Diencephalon (tissue), 1 donor: ENCODE results near the gene RETN. TPM values are rescaled to one million over a fixed set of nuclear protein-coding genes. Genes with fewer than 3 reads are reported as not detected.

Experiments used
- total RNA-seq: library from RNA; depleted of rRNA; stranded (reverse); fragments of >200 nt; gene quantifications from one replicate; pipeline ENCODE4 v1.2.3, GENCODE V29; 2014

Gene RETN, protein sequence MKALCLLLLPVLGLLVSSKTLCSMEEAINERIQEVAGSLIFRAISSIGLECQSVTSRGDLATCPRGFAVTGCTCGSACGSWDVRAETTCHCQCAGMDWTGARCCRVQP
- total RNA-seq, result 0.92 TPM

GRCh38 chr19:7668842-7669241 lies at the start of gene RETN:
TSS of gene RETN (plus strand) at chr19:7669049. CDS start at chr19:7669327, 278 bp downstream.

GRCh38 chr19:7629347-7630054 lies 39.3 kb upstream of the RETN start, which contains the start of the genes PET100 and XAB2:
TSS of gene PET100 (plus strand) at chr19:7629793. CDS start at chr19:7629834, 41 bp downstream.
TSS of gene XAB2 (minus strand) at chr19:7629545. CDS start at chr19:7629527, 18 bp downstream.

DNA sequence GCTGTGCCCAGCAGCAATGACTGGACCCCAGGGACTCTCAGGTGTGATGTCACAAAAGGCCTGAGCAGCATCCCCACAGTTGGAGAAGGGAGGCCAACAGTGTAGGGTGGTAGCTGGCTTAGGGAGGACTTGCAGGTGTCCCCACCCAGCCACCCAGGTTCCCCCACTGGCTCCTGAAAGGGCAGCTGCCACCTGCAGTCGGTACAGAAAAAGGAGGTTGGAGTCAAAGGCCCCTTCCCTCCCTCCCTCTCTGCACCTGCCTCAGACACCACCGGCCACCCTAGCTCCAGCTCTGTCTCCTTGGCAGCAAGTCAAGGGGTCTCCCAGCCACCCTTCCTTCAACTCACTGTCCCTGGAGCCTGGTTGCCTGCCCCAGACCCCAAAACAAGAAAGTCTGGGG lies 35.2 kb upstream of the RETN start, which contains the start of gene PCP2:
PCP2 (minus strand) TSS at position 22 of the 400 bp plus-strand sequence. CDS start 262 bp downstream, outside the sequence.

DNA sequence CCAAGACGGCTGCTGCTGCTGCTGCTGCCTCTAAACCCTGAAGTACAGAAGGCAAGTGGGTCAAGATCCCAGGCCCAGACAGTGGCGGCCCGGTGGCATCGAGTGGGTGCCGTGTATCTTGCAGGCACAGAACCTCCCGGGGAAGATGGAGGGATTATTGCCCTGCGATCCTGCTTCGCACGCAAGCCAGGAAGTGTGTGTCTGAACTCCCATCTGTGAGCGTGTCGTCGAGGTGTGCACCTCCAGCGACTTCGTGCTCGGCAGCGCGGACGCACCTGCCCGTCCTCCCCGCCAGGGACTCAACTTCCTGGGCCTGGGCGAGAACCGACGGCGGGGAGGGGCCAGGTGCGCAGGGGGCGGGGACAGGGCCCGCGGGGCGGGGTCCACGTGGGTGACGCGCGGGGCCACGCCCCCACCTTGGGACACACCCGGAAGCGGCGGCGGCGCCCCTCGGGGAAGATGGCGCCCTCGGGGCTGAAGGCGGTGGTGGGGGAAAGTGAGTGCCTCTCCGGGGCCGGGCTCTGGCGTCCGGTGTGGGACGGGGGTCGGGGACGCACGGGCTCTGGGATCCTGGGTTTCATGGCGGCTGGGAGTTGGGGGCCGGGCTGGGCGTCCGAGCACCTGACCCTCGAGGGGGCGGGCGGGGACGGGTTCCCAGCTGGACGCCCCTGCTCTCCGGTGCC lies 32.0 kb upstream of the RETN start, which contains the start of gene STXBP2:
STXBP2 (plus strand) TSS at position 420 of the 683 bp plus-strand sequence; CDS start at position 460, 40 bp downstream.

GRCh38 chr19:7676854-7677253 lies 8.0 kb downstream of the RETN start, which contains the start of gene MCEMP1:
TSS of gene MCEMP1 (plus strand) at chr19:7677090. CDS start at chr19:7677121, 31 bp downstream.

GRCh38 chr19:7680606-7681339 lies 11.9 kb downstream of the RETN start, which contains the start of gene TRAPPC5:
TSS of gene TRAPPC5 (plus strand) at chr19:7680833. CDS start at chr19:7682254, 1,421 bp downstream.

GRCh38 chr19:7701654-7702457 lies 33.0 kb downstream of the RETN start, which contains the start of gene FCER2:
TSS of gene FCER2 (minus strand) at chr19:7702131. CDS start at chr19:7699760, 2,371 bp downstream.

Other genes starting within 250 kb of the RETN start
- gene PEX11G, start 180.0 kb upstream of the RETN start, total RNA-seq, result 1.8 TPM
- 11.3 TPM for gene ZNF358, start 152.9 kb upstream of the RETN start, total RNA-seq
- 9.9 TPM for gene MCOLN1, start 146.4 kb upstream of the RETN start, total RNA-seq
- gene PNPLA6, start 133.3 kb upstream of the RETN start, total RNA-seq, result 63.7 TPM
- gene CAMSAP3, start 73.2 kb upstream of the RETN start, total RNA-seq, result 15.5 TPM
- gene XAB2, start 39.5 kb upstream of the RETN start, total RNA-seq, result 18.2 TPM
- 23.3 TPM for gene PET100, start 39.3 kb upstream of the RETN start, total RNA-seq
- gene PCP2, start 35.3 kb upstream of the RETN start, total RNA-seq, result not detected
- 3.5 TPM for gene STXBP2, start 31.9 kb upstream of the RETN start, total RNA-seq
- not detected for gene MCEMP1, start 8.0 kb downstream of the RETN start, total RNA-seq
- gene TRAPPC5, start 11.8 kb downstream of the RETN start, total RNA-seq, result 16.1 TPM
- gene FCER2, start 33.1 kb downstream of the RETN start, total RNA-seq, result 0.46 TPM
- 0.92 TPM for gene CLEC4G, start 63.1 kb downstream of the RETN start, total RNA-seq
- gene CD209, start 78.5 kb downstream of the RETN start, total RNA-seq, result 0.69 TPM
- gene CLEC4M, start 94.2 kb downstream of the RETN start, total RNA-seq, result not detected
- gene EVI5L, start 161.2 kb downstream of the RETN start, total RNA-seq, result 55.4 TPM
- 3.5 TPM for gene PRR36, start 205.3 kb downstream of the RETN start, total RNA-seq
- under 0.01 TPM for gene LRRC8E, start 219.5 kb downstream of the RETN start, total RNA-seq
- 6.9 TPM for gene MAP2K7, start 234.8 kb downstream of the RETN start, total RNA-seq
- gene TGFBR3L, start 245.8 kb downstream of the RETN start, total RNA-seq, result not detected